GM12891 (cell line): Measurements from ENCODE around the gene TNS1.

Experiments
- POLR2A ChIP-seq: IDR thresholded peaks from 2 replicates; pipeline ENCODE4 v1.6.1; 2011; ENCODE audit warnings: low read depth, low read length, control low read depth
- POLR2AphosphoS5 ChIP-seq: IDR thresholded peaks from 2 replicates; pipeline ENCODE4 v1.6.1; 2011; ENCODE audit warnings: low read depth, low read length, control low read depth
- SPI1 ChIP-seq: IDR thresholded peaks from 2 replicates; pipeline ENCODE4 v1.6.1; 2011; ENCODE audit warnings: low read depth, low read length, control low read depth

DNA sequence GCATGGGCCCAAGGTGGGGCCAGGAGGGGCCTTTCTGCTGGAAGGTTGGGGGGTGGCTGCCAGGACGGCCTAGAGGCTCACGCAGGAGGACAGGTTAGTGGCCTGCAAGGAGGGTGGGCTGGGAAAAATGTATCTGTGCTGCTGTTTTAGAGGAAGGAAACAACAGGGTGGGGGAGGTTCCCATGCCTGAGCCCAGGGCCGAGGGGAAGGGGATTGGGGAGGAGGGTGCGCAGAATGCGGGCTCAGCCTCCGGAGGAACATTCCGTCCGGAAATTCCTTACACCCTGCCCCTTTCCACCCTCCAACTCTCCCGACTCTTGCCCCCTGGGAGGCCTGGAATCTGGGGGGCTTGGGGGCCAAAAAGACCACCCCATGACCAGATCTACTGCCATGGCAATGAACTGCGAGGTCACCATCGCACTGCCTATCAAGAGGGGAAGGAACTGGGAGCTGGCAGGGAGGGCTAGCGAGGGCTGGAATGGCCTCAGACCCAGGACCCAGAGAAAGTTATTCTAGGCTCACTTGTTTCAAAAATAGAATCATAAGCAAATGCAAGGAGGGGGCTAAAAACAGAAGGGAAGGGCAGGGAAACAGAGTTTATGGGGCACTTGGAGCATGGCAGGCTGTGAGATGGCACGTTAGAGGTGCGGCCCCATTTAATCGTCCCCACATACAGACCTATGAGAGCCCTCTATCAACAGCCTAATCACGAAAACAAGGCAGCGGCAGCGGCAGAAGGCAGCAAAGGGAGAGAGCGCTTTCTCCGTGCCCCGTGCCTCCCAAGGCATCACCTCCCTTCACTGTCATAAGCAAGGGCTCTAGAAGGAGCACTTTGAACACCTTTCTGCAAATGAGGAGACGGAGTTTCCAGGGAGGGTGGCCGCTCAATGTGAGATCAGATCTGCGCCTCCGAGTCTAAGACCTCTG is 90.4 kb downstream of the TNS1 start:
- TF ChIP-seq SPI1 (no peak), POLR2A (no peak), POLR2AphosphoS5 (no peak)
